GM15510 (cell line): Measurements from ENCODE around the gene PREX1.

Source experiments
- POLR2A ChIP-seq: IDR thresholded peaks from 3 replicates; pipeline ENCODE4 v1.6.1; 2011; ENCODE audit warnings: borderline replicate concordance; ENCODE audit not compliant: insufficient read length; ENCODE audit errors: extremely low read depth

Gene PREX1

DNA sequence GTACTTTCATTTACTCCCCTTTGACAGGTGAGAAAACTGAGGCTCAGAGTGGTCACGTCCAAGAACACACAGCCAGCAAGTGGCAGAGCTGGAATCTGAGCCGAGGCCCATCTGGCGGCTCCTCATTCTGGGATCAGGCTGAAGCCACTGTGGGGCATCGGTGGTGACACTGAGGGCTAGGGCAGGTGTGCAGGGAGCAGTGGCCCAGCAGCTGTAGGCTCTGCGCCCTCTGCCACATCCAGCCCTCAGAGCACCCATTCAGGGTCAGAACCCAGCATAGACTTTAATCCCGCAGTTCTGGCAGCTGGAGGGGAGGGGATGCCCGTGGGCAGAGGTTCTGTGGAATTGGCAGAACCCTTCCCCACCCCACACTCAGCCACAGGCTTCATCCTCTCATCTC, 210.3 kb downstream of the PREX1 start:
- no peak for TF ChIP-seq POLR2A

DNA sequence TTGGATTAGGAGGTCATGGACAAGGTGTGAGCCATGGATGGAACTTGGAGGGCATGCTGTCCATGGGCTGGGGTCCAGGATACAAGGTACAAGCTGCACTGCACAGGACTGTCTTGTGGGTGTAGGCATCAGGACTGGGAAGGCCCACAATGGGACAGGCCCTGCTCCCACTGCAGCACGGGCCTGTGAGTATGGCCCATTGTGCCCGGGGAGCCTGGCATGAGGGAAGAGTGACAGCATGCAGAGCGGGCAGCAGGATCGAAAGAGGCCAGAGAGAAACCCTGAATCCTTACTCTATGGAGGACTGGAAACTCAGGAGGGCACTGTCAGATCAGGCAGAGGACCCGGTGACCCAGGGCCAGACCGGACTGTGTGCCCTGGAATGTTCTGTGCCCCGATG, 211.3 kb downstream of the PREX1 start:
- TF ChIP-seq POLR2A, result no peak

- no peak for TF ChIP-seq POLR2A
Observed at GRCh38 chr20:48615871-48616270, 211.9 kb downstream of the PREX1 start.

DNA sequence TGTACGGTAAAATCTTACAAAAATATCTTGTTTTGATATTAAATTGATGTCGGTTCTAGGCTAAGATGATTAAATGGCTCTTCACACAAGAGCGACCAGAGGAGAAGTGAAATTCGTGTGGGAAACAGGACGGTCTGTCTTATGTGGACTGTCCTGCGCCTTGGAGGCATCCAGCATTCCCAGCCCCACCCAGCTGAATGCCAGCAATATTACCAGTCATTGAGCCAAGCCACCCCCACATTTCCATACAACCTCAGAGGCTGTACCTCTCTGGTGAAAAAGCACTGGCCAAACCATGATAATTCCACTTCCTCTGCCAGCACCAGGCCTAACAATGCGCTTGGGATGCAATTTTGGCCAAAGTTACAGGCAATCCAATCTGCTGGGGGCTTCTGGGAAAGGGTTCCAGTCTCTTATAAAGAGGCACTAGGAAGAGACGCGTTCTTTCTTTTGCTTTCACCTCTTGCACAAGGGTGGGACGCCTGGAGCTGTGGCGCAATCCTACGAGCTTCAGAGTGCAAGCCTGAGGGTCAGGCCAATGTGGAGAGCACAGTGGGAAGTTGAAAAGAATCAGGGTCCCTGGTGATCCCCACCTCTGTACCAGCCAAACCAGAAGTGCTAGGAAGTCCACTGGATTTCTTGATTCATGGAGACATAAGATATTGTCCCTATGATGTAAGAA, 213.1 kb downstream of the PREX1 start:
- TF ChIP-seq POLR2A, result no peak

- TF ChIP-seq POLR2A, result no peak
Observed at GRCh38 chr20:48613926-48614325, 213.9 kb downstream of the PREX1 start.

DNA sequence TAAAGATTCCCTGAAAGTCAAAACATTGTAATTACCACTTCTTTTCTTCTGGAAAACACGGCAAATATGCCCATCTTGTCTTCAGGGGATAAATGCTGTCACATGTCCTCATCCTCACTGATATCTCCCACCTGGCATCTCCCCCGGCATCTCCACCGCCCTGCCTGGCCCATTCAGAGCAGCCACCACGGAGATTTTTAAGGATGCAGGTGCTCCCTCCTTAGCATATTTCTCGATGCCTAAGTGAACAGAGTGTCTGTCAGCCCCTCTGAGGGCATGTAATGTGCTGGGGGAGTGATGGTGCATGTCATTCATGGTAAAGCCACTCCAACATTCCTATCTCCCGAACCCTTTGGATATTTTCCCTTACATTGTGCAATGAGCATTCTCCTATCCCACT, 215.5 kb downstream of the PREX1 start:
- no peak for TF ChIP-seq POLR2A

DNA sequence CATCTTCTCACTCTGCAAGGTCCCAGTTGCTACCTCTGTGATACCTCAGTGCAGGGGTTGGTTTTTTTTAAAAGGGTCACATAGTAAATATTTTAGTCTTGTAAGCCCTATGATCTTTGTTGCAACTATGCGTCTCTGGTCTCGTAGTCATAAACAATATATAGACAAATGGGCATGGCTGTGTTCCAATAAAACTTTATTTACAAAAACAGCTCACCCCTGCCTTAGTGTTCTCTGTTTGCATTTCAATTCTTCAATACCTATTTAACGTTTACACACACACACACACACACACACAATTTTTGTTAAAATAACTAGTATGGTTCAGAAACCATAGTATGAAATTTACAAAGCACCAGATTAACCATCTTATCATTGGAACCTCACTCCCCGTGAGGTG, 216.8 kb downstream of the PREX1 start:
- no peak for TF ChIP-seq POLR2A

GRCh38 chr20:48609491-48609978, 218.3 kb downstream of the PREX1 start:
- TF ChIP-seq POLR2A, result no peak

DNA sequence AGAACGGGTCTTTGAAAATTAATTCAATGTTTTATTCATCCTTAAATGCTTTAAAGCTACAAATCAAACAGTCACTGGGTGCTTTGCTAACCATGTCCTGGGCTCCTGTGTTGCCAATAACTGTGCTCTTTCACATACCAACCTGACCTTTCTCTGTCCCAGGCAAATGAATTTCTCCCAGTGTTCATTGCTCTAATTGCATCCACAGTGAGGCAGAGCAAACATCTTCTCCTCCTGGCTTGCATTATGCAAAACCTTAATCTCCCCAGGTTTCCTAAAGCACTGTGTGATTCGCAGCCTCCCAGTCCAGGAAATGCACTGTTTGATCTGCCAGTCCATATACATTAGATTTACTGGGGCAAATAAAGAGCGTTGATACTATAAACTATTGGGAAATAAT, 219.0 kb downstream of the PREX1 start:
- TF ChIP-seq POLR2A, result no peak

- TF ChIP-seq POLR2A, result no peak
Observed at GRCh38 chr20:48607544-48607865, 220.3 kb downstream of the PREX1 start.

DNA sequence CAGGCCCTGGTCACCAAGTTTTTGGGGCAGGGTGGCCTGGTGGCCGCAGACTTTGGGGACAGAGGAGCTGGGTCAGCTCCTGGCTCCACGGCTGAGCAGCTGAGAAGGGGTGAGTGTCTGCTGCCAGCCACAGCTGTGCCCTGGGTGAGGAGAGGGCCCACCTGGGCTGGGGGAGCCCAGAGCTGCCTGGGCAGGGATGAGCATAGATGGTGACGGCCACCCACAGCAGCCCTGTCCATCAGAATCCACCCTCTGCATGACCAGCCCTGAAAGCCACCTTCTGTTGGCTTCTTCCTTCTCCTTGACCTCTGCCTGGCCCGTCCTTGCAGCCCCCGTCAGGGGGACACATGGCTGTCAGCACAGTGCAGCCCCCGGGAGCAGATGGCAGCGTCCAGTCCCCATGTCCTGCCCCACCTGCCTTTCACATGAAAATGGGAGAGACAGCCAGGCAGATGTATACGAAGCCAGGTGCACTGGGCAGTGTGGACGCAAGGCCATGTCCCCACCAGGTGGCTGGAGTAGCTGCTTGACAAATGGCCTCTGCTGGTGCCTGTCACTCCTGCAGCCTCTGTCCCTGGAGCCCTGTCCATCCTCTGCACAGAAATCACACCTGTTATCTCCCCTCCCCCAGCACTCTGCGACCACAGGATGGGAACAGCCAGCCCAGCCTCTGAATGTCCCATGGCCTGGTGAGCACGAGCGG, 220.8 kb downstream of the PREX1 start:
- no peak for TF ChIP-seq POLR2A

DNA sequence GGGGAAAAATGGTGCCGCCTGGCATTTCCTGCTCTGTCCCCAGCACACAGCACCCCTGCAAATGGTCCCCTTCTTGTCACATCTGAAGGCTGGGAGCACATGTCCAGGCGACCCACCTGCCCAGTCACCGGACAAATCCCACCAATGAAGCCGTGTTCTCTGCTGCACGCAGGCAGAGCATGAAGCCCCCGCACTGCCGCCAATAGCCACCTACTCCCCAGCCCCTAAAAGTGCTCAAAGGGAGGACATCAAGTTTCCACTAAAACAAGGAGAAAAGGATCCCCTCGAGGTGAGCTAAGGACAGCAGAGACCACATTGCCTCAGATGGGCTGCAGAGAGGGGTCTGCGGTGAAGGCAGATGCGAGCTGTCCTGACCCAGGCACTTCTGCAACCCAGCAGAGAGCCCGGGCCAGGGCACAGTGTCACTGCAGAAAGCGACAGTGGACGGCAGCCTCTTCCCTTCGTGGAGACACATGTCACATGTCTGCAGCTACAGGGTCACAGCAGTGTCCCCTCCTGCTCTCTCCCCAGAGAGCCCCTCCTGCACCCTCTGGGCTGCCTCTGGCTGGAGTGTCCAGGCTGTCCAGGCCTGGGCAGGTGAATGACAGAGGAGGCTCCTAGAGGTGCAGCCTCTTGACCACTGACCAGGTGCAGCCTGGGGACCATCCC, 221.5 kb downstream of the PREX1 start:
- TF ChIP-seq POLR2A, result no peak

GRCh38 chr20:48605364-48606171, 222.2 kb downstream of the PREX1 start:
- TF ChIP-seq POLR2A, result no peak

DNA sequence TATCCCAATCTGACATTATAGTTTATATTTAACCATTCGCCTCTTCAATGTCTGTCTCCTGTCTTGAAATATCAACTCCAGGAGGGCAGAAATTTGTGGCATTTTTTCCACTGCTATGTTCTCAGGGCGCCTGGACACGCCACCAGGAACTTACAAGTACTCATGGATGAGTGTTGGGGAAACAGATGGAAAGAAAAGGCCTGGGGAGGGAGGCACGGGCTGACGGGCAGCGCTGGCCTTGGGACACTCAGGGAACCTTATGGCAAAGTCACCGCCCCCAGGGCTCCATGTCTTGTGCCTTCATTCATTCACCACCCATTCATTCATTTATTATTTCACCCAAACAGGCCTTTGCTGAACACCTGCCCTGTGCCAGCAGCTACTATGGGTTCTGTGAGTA, 222.9 kb downstream of the PREX1 start:
- no peak for TF ChIP-seq POLR2A

DNA sequence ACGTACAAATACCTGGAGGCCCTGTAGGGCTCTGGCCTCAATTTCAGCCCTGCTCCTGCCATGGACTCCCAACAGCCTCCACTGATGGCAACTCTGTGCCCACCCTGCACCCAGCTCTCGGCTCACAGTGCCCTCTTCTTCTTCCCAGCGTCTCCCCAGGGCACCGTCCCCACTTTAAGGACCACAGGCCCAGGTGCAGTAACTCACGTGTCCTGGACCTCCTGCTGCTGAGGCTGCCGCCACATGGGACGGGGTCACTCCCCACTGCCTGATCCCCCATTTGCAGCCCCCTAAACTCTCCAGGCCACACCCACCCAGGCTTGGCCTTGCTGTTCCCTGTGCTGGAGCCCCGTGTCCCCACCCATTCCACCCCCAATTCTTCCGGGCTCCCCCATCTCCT, 223.4 kb downstream of the PREX1 start:
- TF ChIP-seq POLR2A, result no peak
